H1 (cell line): ENCODE results near the gene ZNF346. TPM values are rescaled to one million over a fixed set of nuclear protein-coding genes. Genes with fewer than 3 reads are reported as not detected.

Experiments
- CTCF ChIA-PET: fragments of 300-600 bp; sonication (Branson Sonifier 250); formaldehyde crosslinking; loops from one replicate; lab custom pipeline; 2021; ENCODE audit not compliant: partially characterized antibody; lab: Charles Lee
- POLR2A ChIA-PET: fragments of 300-600 bp; sonication (Branson Sonifier 250); formaldehyde crosslinking; loops from one replicate; lab custom pipeline; 2021; ENCODE audit warnings: inconsistent platforms; ENCODE audit not compliant: partially characterized antibody; lab: Charles Lee
- DNase-seq, 2 experiments: peaks; one replicate each; pipeline versions ENCODE4 v3.0.0 to v3.0.0-alpha.2; 2010 to 2022; ENCODE audit warnings: low spot score in 2 of 2, low read depth in 1 of 2, mixed read lengths in 1 of 2
- FAIRE-seq: peaks from 2 replicates; lab custom pipeline; 2011; peaks lifted over from hg19 to GRCh38; lab: Jason Lieb, UNC
- H2AFZ ChIP-seq: 2 replicates; pipeline ENCODE4 v1.8.1; 2012; ENCODE audit warnings: low read length, inconsistent platforms
- H2AK5ac ChIP-seq: 2 replicates; pipeline ENCODE4 v1.6.1; 2013; ENCODE audit warnings: low read depth, low read length
- H2BK120ac ChIP-seq: replicated peaks from 2 replicates; pipeline ENCODE3; 2013; ENCODE audit warnings: low read depth, low read length, inconsistent platforms
- H2BK12ac ChIP-seq: 2 replicates; pipeline ENCODE4 v1.6.1; 2013; ENCODE audit warnings: low read depth, low read length
- H2BK15ac ChIP-seq: 2 replicates; pipeline ENCODE4 v1.6.1; 2013; ENCODE audit warnings: low read length
- H2BK20ac ChIP-seq: 2 replicates; pipeline ENCODE4 v1.6.1; 2013; ENCODE audit warnings: low read length
- H2BK5ac ChIP-seq: 2 replicates; pipeline ENCODE4 v1.6.1; 2013; ENCODE audit warnings: low read depth, low read length
- H3K14ac ChIP-seq: 2 replicates; pipeline ENCODE4 v1.6.1; 2013; ENCODE audit warnings: inconsistent platforms; ENCODE audit not compliant: insufficient read length
- H3K18ac ChIP-seq: 2 replicates; pipeline ENCODE4 v1.6.1; 2013; ENCODE audit warnings: low read length; ENCODE audit errors: extremely low read depth
- H3K23ac ChIP-seq: 2 replicates; pipeline ENCODE4 v1.6.1; 2013; ENCODE audit warnings: inconsistent platforms; ENCODE audit not compliant: insufficient read length
- H3K23me2 ChIP-seq: 2 replicates; pipeline ENCODE4 v1.6.1; 2013; ENCODE audit warnings: low read depth, low read length
- H3K27ac ChIP-seq: 2 replicates; pipeline ENCODE4 v1.6.1; 2011; ENCODE audit warnings: low read depth, low read length, inconsistent platforms
- H3K27me3 ChIP-seq, 4 experiments: replicated peaks in 1 of 4; 1 replicate in 1 of 4; 2 replicates in 3 of 4; pipeline versions ENCODE4 v1.6.1 to v1.8.1; 2011 to 2013; ENCODE audit warnings: low read length in 3 of 4, mild to moderate bottlenecking in 3 of 4, inconsistent platforms in 2 of 4, mixed read lengths in 2 of 4, moderate library complexity in 1 of 4; ENCODE audit not compliant: control insufficient read depth in 3 of 4, insufficient read depth in 3 of 4; ENCODE audit errors: extremely low read depth in 1 of 4
- H3K36me3 ChIP-seq, 4 experiments: 2 replicates each; pipeline versions ENCODE4 v1.6.1 to v1.8.1; 2011 to 2013; ENCODE audit warnings: mild to moderate bottlenecking in 4 of 4, low read length in 3 of 4, moderate library complexity in 2 of 4, control low read depth in 1 of 4, inconsistent platforms in 1 of 4; ENCODE audit not compliant: insufficient read depth in 4 of 4, control insufficient read depth in 2 of 4
- H3K4ac ChIP-seq: replicated peaks from 2 replicates; pipeline ENCODE3; 2013; ENCODE audit warnings: low read length, low read depth, mixed read lengths, inconsistent platforms; ENCODE audit not compliant: insufficient read length
- H3K4me1 ChIP-seq, 4 experiments: replicated peaks in 1 of 4; 1 replicate in 1 of 4; 2 replicates in 3 of 4; pipeline versions ENCODE4 v1.6.1 to v1.8.1; 2011 to 2013; ENCODE audit warnings: low read length in 3 of 4, inconsistent platforms in 2 of 4, mixed read lengths in 1 of 4; ENCODE audit not compliant: insufficient read depth in 4 of 4, control insufficient read depth in 3 of 4
- H3K4me2 ChIP-seq, 2 experiments: 2 replicates each; pipeline versions ENCODE4 v1.6.1 to v1.8.1; 2011 to 2013; ENCODE audit warnings: low read depth in 2 of 2, low read length in 2 of 2, control low read depth in 1 of 2, inconsistent platforms in 1 of 2, mild to moderate bottlenecking in 1 of 2; ENCODE audit not compliant: insufficient read depth in 1 of 2
- H3K4me3 ChIP-seq, 4 experiments: fragments of 200-600, 300-600 bp in 1 of 4; sonication (generic), shearing (Covaris generic), sonication (Bioruptor Twin) in 1 of 4; 2 replicates each; pipeline versions ENCODE4 v1.5.1 to v1.8.1; 2011 to 2016; ENCODE audit warnings: low read length in 4 of 4, low read depth in 3 of 4, control low read depth in 2 of 4, inconsistent platforms in 2 of 4, mild to moderate bottlenecking in 2 of 4, mixed read lengths in 1 of 4, moderate library complexity in 1 of 4; ENCODE audit not compliant: insufficient read depth in 2 of 4; ENCODE audit errors: extremely low read depth in 1 of 4
- H3K56ac ChIP-seq: replicated peaks from 2 replicates; pipeline ENCODE3; 2013; ENCODE audit warnings: low read depth, mild to moderate bottlenecking, mixed read lengths, low read length, inconsistent platforms; ENCODE audit not compliant: insufficient read length
- H3K79me1 ChIP-seq: 2 replicates; pipeline ENCODE4 v1.6.1; 2013; ENCODE audit warnings: low read depth, low read length, control low read depth
- H3K79me2 ChIP-seq, 2 experiments: 2 replicates each; pipeline versions ENCODE4 v1.6.1 to v1.8.1; 2012 to 2013; ENCODE audit warnings: low read length in 2 of 2, mild to moderate bottlenecking in 2 of 2, inconsistent platforms in 1 of 2; ENCODE audit not compliant: insufficient read depth in 2 of 2, control insufficient read depth in 1 of 2
- H3K9ac ChIP-seq, 4 experiments: replicated peaks in 1 of 4; 1 replicate in 1 of 4; 2 replicates in 3 of 4; pipeline versions ENCODE4 v1.6.1 to v1.8.1; 2011 to 2013; ENCODE audit warnings: low read depth in 3 of 4, low read length in 3 of 4, control low read depth in 2 of 4, mild to moderate bottlenecking in 2 of 4, moderate library complexity in 2 of 4, inconsistent platforms in 1 of 4; ENCODE audit errors: extremely low read depth in 1 of 4
- H3K9me3 ChIP-seq, 2 experiments: 2 replicates each; pipeline versions ENCODE4 v1.6.1 to v1.8.1; 2012 to 2013; ENCODE audit warnings: mild to moderate bottlenecking in 2 of 2, moderate library complexity in 2 of 2, control low read depth in 1 of 2, inconsistent platforms in 1 of 2, low read depth in 1 of 2, low read length in 1 of 2, mixed read lengths in 1 of 2; ENCODE audit not compliant: insufficient read depth in 2 of 2
- H4K20me1 ChIP-seq, 2 experiments: replicated peaks in 1 of 2; 2 replicates each; pipeline versions ENCODE3 to v1.8.1; 2011 to 2013; ENCODE audit warnings: inconsistent platforms in 2 of 2, low read length in 2 of 2, mild to moderate bottlenecking in 1 of 2; ENCODE audit not compliant: insufficient read depth in 2 of 2, control insufficient read depth in 1 of 2
- H4K5ac ChIP-seq: 2 replicates; pipeline ENCODE4 v1.6.1; 2013; ENCODE audit warnings: low read length, low read depth, mixed read lengths, inconsistent platforms; ENCODE audit not compliant: insufficient read length
- H4K8ac ChIP-seq: 2 replicates; pipeline ENCODE4 v1.8.0; 2013; ENCODE audit warnings: mild to moderate bottlenecking, moderate library complexity, low read length, inconsistent platforms; ENCODE audit not compliant: insufficient read depth; ENCODE audit errors: extremely low read depth
- H4K91ac ChIP-seq: replicated peaks from 2 replicates; pipeline ENCODE3; 2013; ENCODE audit warnings: low read length, mixed read lengths, inconsistent platforms; ENCODE audit not compliant: insufficient read length
- CBX5 ChIP-seq: fragments of 300-800, 300-1000 bp; sonication (generic); IDR thresholded peaks from 2 replicates; pipeline ENCODE4 v1.7.1; 2016; ENCODE audit warnings: antibody characterized with exemption, low read length, low read depth
- POLR2A ChIP-seq, 2 experiments: IDR thresholded peaks; 1 replicate in 1 of 2; 2 replicates in 1 of 2; pipeline ENCODE4 v1.6.1; 2011; ENCODE audit warnings: low read depth in 2 of 2, low read length in 2 of 2, mild to moderate bottlenecking in 2 of 2; ENCODE audit errors: control extremely low read depth in 1 of 2
- SAP30 ChIP-seq: fragments of 300-600 bp; sonication (generic); IDR thresholded peaks from 2 replicates; pipeline ENCODE4 v1.7.1; 2012; ENCODE audit warnings: low read length, moderate library complexity, mild to moderate bottlenecking, inconsistent platforms; ENCODE audit not compliant: insufficient read depth, insufficient replicate concordance
- SP1 ChIP-seq: IDR thresholded peaks from 2 replicates; pipeline ENCODE4 v1.6.1; 2011; ENCODE audit warnings: low read depth, low read length
- TBP ChIP-seq: IDR thresholded peaks from 2 replicates; pipeline ENCODE4 v1.6.1; 2011; ENCODE audit warnings: low read depth, low read length, improper control_type of control experiment
- TCF12 ChIP-seq: IDR thresholded peaks from 2 replicates; pipeline ENCODE4 v1.6.1; 2011; ENCODE audit warnings: low read depth, mild to moderate bottlenecking, low read length
- WGBS, 2 experiments: shearing (Covaris generic) in 1 of 2; methylation state at CpG; one replicate each; pipeline versions ENCODE4 v1.1.6 to v1.1.7; 2013 to 2015; ENCODE audit warnings: low lambda C conversion rate in 2 of 2, mixed read lengths in 2 of 2, inconsistent platforms in 1 of 2, low coverage in 1 of 2, missing lambda C conversion rate in 1 of 2; ENCODE audit not compliant: insufficient replicate concordance in 2 of 2, insufficient coverage in 1 of 2, insufficient read length in 1 of 2; ENCODE audit errors: extremely low coverage in 1 of 2, missing lambda C conversion rate in 1 of 2; 5-methylcytosine and 5-hydroxymethylcytosine counted together
- polyA plus RNA-seq, 7 experiments: library from polyadenylated mRNA; depleted of rRNA in 3 of 7; stranded (reverse) in 5 of 7; unstranded in 2 of 7; fragments of >200 nt in 5 of 7; fragments of 200-250 nt in 2 of 7; gene quantifications; 1 replicate in 5 of 7; 2 replicates in 1 of 7; 4 replicates in 1 of 7; pipeline versions ENCODE4 v1.2.1 to v1.2.3, GENCODE V29; 2011 to 2013; ENCODE audit warnings: missing spikeins in 2 of 7, mixed read lengths in 2 of 7
- total RNA-seq: library from RNA; stranded (reverse); fragmentation: NEBNext Ultra II Directional; extraction: Animal tissue kit (Norgen Biotek cat#: 25700); gene quantifications from 2 replicates; pipeline ENCODE4 v1.2.1, GENCODE V29; 2021
- TF ChIP-seq, protein P1 (sequence below): IDR thresholded peaks from 2 replicates; pipeline ENCODE4 v1.6.1; 2011; ENCODE audit warnings: low read length, improper control_type of control experiment

Gene ZNF346
- total and polyA plus RNA-seq, 2 of the 8 experiments (the other 6 are each of a cell fraction or from before 2014, with no cell fraction given) = 19.9 to 20.8 TPM

DNA sequence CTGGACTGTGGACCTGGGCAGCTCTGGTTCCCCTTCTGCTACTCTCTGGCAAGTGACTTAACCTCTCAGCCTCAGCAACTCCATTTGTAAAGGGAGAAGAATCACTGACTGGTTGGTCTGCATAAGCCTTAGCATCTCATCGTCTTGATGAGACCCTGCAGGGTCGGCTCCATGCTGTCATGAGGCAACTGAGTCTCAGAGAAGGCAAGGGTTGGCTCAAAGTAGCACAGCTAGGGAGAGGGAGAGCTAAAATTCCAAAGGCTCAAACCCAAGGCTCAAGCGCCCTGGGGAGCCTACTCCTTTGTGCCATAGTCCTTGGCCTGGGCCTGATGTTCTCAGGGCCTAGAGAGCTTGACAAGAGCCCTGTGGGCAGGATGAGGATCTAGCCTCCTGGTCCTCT lies 68.7 kb downstream of the ZNF346 start:
- WGBS, 2 experiments = 82% methylated on average over 3 of the region's 3 CpGs; no CpG with 5 or more reads in 1 of the 2 experiments

More for the DNA sequence above, 68.7 kb downstream of the ZNF346 start:
- Histone ChIP-seq H4K5ac (no peak overlapping the region), H2AK5ac (no peak overlapping the region), H3K79me2 (peaks cover 0 to 8% of the 10 kb centered on the region in 2 experiments; a peak in 1 of 4 replicates), H2BK120ac (no peak overlapping the region), H3K4ac (no peak overlapping the region), H2AFZ (no peak overlapping the region), H2BK5ac (no peak overlapping the region), H4K8ac (no peak overlapping the region), H3K23me2 (peaks cover 7% of the 10 kb centered on the region), H4K91ac (no peak overlapping the region), H3K79me1 (peaks cover 15% of the 10 kb centered on the region)
- CTCF ChIA-PET = interaction anchor here (11.9 kb wide), 1 partner anchor 18 kb away, joined by 161 read pairs; no protein-coding TSS in a partner anchor
- TF ChIP-seq POLR2A (IDR thresholded peaks at IDR 0.05; ENCODE audit: control extremely low read depth in 1 of 2, low read depth in 2 of 2, low read length in 2 of 2) = no peak
- no peak for TF ChIP-seq SP1
- no peak for TF ChIP-seq TCF12
- no peak for TF ChIP-seq SAP30
- TF ChIP-seq, protein P1, sequence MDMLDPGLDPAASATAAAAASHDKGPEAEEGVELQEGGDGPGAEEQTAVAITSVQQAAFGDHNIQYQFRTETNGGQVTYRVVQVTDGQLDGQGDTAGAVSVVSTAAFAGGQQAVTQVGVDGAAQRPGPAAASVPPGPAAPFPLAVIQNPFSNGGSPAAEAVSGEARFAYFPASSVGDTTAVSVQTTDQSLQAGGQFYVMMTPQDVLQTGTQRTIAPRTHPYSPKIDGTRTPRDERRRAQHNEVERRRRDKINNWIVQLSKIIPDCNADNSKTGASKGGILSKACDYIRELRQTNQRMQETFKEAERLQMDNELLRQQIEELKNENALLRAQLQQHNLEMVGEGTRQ = no peak
- TF ChIP-seq TBP = no peak
- no peak for TF ChIP-seq CBX5
- TF ChIP-seq, all 59 proteins: peak for 0
- no peak overlapping the region for H3K4me3 ChIP-seq
- no peak overlapping the region for H2BK15ac ChIP-seq
- peaks cover 0 to 4% (median under 1%) of the 10 kb centered on the region in 4 experiments; a peak in 4 of 7 replicates for H3K4me1 ChIP-seq
- no peak overlapping the region for H3K56ac ChIP-seq
- POLR2A ChIA-PET = no interaction called here
- peaks cover 0 to 12% of the 10 kb centered on the region in 2 experiments for H4K20me1 ChIP-seq
- no peaks in the 10 kb centered on the region for H3K9me3 ChIP-seq
- DNase-seq = no peak
- FAIRE-seq = no peak
- no peak overlapping the region for H2BK20ac ChIP-seq
- H3K4me2 ChIP-seq = no peak overlapping the region
- H3K9ac ChIP-seq = no peak overlapping the region
- H3K36me3 ChIP-seq = peaks cover 16 to 28% (median 24%) of the 10 kb centered on the region in 4 experiments; a peak in 7 of 8 replicates
- H3K14ac ChIP-seq = no peak overlapping the region
- no peak overlapping the region for H2BK12ac ChIP-seq
- no peak overlapping the region for H3K18ac ChIP-seq
- H3K23ac ChIP-seq = no peak overlapping the region
- no peaks in the 10 kb centered on the region; a peak in 1 of 7 replicates for H3K27me3 ChIP-seq
- H3K27ac ChIP-seq = no peak overlapping the region
